GM18517 (cell line): ENCODE data around the gene ARID1B.

ENCODE experiments used
- ATAC-seq: cut with Tn5 transposase; IDR thresholded peaks from one replicate; pipeline ENCODE4 v1.9.1; 2021; ENCODE audit warnings: mild to moderate bottlenecking, moderate library complexity; ENCODE audit not compliant: unreplicated experiment

The ARID1B gene

DNA sequence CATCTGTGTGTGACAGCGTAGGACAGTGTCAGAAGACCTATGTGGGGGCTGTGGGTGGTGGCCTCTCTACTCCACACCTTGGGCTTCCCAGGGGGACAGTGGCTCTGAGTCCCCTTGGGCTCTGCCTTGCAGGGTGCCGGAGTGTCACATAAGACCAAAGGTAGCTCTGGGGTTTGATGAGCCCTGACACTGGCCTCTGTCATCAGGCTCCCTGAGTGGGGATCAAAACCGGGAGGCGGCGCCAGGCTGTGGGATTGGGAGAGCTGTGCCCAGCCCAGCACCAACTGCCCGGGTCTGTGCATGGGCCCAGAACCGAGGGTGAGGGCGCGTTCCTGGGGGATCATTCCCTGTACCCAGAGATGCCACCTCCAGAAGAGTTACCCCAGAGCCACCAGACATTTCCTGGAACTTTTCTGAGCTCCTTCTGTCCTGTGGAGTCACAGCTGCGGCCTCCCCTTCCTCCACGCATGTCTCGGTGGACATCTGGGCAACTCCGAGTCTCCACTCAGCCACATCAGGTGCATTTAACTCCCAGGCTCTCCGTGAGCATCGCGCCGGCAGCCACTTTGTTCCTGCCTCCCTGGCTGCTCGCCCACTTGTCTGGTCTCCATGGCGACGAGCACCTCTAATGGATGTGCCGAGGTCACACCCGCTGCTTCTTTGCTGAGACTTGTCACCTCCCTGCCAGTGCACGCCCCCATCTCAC lies 451.4 kb downstream of the ARID1B start:
- ATAC-seq = no peak

DNA sequence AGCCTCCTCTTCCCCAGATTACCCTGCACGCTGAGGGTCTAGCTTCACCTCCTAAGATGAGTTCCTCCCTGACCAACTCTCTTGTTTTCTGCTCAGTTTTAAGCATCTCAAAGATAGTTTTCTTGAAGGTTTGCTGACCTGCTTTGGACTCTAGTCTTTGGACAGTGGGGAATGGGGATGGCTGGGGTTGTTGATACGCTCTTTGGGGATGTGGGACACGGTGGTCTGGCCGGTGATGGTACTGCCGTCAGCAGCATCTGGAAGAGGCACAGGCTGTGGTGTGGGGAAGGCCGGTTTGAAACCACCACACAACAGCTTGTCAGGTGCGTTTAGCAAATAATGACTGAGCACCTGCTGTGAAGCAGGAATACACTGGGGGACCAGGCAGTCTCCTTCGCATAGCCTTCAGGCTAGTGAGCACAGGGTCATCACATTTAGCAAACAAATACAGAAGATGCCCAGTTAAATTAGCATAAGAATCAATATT lies 452.0 kb downstream of the ARID1B start:
- ATAC-seq = no peak

DNA sequence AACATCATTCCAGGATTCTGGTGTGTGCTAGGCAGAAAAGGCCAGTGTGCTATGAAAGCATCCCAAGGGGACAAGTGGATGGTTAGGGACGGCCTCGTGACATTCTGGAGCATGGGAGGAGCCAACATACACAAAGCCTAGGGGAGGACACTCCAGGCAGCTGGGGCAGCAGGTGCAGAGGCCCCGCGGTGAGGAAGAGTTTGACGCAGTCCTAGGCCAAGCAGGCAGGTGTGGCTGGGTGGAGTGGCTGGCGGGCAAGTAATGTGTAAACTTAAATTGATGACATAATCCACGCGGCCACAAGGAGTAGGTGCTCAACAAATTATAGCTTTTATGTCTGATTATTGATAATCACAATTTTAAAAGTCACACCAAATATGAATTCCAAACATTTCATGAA lies 452.5 kb downstream of the ARID1B start:
- no peak for ATAC-seq

DNA sequence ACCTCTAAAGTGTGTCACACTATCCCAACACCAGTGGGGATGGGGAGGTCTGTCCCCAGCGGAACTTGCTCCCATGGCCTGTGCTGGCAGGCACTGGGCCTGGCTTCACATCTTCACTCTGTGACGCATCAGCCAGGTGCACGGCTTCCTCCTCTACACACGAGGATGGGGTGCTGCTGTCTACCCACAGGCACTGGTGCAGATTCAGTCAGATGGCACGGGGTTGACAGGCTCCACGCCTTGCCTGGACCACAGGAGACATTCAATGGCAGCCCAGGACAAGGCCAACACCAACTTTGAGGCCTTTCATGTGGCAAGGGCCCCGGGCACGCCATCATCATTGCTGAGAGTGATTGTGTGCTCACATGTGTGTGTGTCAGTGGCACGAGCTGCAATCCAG lies 453.7 kb downstream of the ARID1B start:
- no peak for ATAC-seq

DNA sequence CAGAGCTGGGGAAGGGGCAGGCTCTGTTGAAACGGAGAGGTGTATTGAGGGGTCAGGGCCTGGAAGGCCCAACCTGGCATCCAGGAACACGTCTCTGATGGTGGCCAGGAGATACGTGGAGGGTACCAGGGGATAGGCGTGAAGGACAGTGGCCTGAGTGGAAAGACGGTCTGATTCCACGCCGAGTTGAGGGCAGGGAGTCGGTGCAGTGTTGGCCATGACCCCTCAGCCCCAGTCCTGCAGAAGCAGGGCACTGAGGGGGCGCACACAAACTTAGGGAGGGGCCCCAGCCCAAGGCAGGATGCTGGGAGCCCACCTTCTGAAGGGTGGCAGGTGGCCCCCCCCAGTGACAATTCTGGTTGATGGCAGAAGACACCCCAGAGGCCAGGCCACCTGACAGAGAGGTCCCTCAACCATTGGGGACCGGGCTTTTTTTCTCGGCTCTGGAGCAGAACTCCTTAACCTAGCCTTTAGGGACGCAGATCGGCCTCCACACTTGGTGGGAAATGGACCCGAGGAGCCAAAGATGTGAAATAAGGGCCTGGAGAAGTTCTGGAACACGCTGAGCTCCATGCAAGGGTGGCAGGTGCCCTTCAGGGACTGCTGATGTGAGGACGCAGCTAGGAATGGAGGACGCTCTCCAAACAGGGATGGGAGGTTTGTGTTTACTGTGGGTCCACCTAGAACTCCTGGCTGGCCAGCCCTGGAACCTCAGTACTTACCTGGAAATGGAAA lies 455.1 kb downstream of the ARID1B start:
- ATAC-seq = no peak

DNA sequence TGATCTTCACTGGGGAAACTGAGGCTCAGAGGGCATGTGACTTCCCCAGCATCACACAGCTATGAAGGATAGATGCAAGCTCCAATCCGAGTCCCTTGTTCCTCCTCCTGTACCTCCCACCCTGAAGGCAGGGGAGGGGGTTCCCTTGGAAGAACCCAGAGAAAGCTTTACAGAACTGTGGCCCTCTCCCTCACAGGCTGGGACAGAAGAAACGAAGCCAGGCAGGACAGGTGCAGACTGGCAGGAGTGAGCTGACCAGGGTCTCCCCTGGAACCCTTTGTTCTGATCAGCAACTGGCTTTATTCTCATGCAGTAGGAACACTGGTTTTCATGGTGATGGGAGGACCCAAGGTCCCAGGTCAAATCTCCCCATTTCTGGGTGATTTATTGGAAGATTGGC lies 456.0 kb downstream of the ARID1B start:
- ATAC-seq = no peak

DNA sequence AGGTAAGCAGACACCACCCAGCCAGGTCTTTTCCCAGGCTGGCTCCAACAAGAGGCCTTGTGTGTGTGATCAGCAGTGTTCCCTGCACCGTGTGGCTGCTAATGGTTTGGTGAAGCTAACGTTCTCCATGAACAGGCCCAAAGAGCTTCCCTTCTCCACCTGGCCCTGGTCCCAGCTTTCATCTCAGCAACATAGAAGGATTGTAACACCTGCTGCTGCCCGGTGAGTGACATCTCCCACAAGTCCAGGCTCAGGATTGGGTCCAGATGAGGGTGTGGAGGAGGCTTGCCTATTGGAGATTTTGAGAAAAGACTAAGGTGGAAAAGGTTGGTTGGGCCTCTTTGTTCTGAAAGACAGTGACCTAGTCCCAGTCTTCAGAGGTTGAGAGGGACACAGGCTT lies 456.5 kb downstream of the ARID1B start:
- no peak for ATAC-seq

DNA sequence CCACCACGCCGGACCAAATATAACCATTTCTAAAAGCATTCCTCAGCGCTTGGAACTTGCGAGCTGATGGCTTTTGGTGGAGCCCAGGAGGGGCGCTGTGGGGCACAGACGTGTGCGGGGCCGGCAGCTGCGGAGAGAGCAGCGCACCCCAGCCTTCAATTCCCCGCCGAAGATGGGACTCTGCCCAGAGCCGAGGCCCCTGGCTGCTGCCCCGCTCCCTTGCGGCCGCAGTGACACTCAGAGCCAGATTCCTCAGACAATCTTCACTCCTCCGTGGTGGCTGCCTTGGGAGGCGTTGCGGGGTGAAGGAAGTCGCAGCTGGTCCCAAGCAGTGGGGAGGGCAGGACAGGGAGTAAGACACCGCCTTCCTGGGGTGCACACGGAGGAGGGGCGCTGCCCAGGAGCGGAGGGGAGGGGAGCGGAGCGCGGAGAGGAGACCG lies 458.4 kb downstream of the ARID1B start:
- ATAC-seq = no peak

DNA sequence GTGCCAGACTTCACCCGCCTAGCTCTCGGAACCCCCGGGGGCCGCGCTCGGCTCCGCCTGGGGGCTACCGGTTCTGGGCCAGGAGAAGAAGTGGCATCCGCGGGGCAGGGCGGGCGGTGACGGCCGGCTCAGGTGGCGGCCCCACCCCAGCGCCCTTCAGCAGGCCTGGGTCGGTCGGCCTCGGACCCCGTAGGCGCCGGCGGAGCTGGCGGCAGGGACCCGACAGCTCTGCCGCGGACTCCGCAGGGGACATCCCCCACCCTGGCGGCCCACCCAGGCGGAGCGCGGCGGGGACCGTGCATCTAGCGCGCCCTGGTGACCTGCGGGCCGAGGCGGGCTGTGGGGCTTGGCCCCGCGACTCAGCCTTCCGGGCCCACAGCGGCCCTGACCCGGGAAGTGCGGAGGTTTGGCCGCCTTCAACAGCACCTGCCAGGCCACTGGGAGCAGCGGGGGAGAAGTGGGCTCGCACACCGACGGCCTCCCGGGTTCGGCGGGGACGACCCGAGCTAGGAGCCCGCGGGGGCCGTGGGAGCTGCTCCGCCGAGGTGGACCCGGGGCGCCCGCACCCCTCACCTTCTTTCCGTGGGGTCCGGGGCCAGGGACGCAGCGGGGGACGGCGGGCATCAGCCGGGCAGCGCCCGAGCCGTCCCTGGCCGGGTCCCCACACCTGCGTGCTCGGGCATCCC lies 459.0 kb downstream of the ARID1B start:
- no peak for ATAC-seq

DNA sequence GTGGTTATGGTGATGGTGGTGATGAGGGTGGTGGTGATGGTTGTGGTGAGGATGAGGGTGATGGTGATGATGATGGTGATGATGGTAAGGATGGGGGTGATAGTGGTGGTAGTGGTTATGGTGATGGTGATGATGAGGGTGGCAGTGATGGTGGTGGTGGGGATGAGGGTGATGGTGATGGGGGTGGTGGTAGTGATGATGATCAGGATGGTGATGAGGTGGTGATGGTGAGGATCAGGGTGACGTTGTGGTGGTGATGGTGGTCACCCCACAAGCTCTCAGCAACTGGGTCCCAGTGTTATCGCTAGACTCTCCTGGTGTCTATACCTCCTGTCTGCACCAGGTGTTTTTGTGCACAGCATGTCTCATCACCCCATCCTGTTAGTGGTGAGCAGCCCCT lies 461.2 kb downstream of the ARID1B start:
- ATAC-seq = no peak

DNA sequence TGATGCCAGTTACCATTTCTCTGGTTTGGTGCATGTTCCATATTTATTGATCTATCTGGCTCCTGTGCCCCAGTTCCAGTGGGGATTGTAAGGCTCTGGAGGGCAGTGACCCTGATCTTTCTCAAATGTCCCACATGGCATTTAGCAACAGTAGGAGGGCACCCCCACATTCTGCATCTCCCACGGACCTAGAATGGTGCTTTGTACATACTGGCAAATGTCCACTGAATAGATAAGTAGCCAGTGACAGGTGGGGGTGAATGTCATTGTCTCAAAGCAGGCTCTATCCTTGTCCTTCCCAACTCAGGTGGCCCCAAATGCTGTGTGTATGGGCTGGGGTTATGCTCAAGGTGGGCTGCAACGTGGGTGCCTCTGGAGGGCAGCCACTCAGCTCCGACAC lies 462.0 kb downstream of the ARID1B start:
- no peak for ATAC-seq

DNA sequence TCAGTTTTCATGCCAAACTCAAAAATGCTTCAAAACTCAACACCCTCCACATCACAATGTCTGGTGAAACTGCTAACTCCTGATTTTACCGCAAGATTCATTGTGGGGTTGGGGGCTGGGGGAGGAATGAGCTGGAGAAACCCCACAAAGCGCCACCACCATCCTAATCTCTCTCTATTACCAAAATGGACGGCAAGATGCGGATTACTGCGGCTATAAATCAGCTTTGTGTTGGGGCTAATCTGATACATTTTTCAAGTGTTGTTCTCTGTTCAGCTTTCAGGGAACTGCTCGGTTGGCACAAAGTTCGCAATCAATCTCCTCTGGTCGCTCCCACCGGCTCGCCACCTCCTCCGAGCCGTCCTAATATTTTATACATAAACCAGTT lies 462.5 kb downstream of the ARID1B start:
- ATAC-seq = no peak

DNA sequence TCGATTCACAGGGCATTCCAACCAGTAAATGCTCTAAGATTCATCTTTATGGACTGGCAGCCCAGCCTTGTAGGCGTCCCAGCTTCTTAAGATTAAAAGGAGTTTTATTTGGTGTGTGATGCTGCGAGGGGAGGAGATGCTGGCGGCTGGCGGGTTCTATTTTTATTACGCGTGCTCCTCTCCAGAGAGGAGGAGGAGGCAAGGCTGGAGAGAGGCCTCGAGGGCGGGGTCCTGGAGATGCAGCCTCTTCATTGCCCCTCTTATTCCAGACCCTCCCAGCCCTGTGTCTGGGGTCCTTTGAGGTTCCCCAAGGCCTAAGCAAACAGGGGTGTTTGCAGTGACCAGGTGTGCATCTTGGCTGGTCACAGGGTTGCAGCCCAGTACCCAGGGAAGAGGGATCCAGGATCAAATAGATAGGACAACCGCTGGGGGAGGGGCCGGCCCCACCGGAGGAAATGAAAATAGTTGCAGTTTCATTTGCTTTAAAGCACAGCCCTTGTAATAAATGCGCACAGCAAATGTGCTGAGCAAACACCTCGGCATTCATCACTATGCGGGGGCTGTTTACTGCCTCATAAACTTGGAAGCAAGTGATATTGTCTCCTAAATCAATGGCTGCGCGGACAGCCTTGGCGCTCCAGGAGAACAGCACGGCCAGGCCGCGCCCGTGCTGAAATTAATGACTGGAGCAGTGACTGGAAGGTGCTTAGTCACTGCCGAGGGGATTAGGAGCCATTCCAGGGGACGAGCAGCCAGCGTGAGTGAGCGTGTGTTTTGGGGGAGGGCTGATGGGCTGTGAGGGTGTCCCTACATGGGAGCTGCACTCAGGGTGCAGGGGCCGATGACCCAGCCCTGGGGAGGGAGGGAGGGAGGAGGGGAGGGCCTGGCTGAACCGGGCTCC lies 463.1 kb downstream of the ARID1B start:
- no peak for ATAC-seq

DNA sequence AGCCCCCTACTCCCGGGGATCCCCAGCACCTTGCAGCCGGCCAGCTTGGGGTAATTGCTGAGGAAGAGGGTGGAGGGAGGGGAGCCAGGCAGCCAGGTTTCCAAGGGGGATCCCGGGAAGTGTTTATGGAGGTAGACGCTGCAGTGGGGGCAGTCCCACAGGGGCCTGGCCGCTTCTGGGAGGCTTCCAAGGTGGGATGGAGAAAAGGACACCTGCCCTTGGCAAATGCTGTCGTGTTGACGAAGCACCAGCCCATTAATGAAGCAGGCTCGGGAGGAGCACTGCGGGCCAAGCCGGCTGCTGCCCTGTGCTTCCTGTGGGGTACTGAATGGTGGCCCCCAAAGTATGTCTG lies 463.8 kb downstream of the ARID1B start:
- ATAC-seq = no peak

DNA sequence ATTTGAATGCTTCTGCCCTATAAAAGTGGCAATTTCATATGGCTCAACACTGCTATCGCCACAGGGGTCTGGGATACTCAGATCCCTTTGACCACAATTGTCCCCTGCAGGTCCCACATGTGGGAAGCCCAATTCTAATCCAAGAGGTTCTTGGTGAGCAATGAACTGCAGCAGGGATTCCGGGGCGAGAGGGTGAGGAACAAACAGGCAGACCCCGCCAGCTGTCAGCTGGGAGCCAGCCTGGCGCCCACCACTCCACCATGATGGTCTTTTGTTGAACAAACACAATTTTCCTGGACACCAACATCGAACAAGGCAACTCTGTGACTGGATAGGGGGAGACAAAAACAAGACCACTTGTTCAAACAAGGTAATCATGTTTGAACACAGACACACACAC lies 465.6 kb downstream of the ARID1B start:
- no peak for ATAC-seq

DNA sequence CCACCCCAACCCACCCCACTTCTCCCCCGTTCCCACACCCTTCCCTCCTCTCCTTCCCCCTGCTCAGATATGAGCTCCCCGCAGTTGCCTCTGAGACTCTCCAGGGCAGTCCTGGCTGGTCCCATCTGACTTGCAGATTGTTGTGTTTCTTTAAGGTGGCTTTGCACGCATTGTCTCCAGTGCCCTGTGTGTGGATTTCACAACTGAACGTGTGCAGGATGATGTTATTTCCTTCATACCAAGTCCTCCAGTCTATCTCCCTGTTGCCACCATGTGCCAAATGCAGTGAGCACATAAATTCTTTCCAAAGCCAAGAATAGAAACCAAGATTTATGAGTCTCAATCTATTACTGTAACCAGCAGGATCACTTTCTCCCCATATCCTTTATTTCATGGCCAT lies 467.0 kb downstream of the ARID1B start:
- ATAC-seq = no peak

DNA sequence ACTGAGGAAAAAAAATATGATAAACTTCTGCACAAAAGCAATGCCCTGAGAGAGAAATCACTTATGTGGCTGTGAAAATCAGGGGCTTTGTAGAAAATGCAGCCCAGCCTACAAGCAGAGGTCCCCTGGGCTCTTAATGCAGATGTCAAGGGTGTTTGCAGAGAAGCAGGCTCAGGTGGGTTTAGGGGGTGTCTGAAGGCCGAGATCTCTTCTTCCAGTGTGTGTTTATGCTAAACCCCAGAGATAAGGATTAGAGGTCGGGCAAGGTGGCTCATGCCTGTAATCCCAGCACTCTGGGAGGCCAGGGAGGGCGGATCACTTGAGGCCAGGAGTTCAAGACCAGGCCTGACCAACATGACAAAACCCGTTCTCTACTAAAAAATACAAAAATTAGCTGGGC lies 467.6 kb downstream of the ARID1B start:
- ATAC-seq = no peak

DNA sequence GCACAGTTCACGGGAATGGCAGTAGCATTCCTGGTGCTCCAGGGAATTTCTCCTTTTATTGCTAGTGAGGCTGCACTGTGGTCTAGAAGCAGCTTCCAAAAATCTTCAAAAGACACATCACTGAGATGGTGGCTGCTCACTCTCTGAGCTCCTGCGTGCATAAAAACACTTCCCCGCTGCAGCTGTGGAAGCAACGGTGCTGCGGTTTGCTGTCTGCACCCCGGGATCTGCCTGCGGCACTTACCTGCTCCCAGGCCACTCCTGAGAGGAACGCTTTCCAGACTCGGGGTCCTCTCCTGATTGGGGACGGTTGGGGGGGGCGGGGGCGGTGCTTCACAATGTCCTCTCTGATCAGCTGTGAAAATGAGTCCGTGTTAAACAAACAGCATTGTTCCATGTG lies 468.3 kb downstream of the ARID1B start:
- no peak for ATAC-seq

DNA sequence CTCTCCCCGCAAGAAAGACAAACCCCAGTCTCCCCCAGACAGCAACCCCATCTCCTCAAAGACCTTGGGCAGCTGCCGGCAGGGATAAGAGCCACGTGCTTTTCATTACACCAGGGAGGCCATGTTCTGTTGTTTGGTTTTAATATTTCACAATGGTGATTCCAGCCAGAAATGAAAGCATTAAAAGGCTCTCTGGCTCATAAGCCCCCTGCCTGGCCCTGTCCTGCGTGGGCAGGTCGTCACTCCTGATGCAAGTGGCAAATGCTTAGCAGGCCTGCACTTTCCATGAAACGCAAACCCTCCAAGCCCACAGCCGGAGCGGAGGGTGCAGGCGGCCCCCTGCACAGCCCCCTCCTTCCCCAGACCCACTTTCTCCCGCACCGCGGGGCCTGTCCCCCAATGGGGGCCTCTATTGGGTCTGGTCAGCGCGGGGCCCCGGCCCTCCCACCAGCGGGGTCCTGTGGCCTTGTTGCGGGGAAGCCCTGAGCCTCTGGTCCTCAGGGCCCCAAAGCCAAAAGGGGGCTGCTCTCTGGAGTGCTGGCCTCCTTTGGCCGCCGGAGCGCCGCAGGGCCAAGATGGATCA lies 469.0 kb downstream of the ARID1B start:
- ATAC-seq = no peak

DNA sequence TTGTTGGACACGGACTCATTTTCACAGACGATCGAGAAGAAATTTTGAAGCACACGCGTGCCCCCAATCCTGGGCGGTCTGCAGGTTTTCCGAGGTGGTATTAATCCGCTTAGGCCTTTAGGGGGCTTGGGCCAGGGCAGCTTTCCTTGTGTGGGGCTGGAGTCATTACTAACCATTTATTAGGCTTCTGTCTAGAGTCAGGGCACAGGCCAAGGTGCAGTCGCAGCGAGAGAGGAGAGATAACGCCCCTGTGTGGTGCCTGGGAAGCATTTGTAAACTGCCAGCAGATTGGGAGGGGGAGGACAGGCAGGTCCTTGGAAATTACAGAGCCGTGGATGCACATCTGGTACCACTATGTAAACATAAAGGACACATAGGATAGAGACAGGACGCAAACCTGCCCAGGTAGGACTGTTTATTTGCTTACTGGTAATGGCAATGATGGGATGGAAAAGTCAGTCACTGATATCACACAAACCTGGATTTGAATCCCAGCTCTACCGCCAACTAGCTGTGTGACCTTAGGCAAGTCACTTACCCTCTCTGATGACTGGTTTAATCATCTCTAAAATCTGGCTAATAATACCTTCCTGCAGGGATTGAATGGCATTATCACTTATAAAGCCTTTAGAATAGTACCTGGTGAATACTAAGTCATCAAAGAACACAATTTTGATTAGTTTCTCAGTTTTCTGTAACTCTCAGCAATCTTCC lies 469.8 kb downstream of the ARID1B start:
- ATAC-seq = no peak
